Measurements from ENCODE around the gene IL11RA.

IL11RA gene

GRCh38 chr9:34656992-34657391 is 5.0 kb downstream of the IL11RA start:
- no peak for TF ChIP-seq CTCF (IDR thresholded peaks at IDR 0.05; ENCODE audit: low read depth, low read length, poor library complexity, severe bottlenecking)
- no peak for TF ChIP-seq EZH2phosphoT487 (IDR thresholded peaks at IDR 0.05; ENCODE audit: borderline replicate concordance, low read length)
- Histone ChIP-seq H3K79me2 (ENCODE audit: control insufficient read depth, low read length) (no peaks in the 10 kb centered on the region), H3K9me2 (replicated peaks; ENCODE audit: control insufficient read depth, low read length) (no peaks in the 10 kb centered on the region)

GRCh38 chr9:34658461-34658860 is 6.5 kb downstream of the IL11RA start:
- H3K4me2 ChIP-seq (ENCODE audit: low read length), result no peak overlapping the region
- no peak for TF ChIP-seq CTCF (IDR thresholded peaks at IDR 0.05; ENCODE audit: low read depth, low read length, poor library complexity, severe bottlenecking)
- TF ChIP-seq EZH2phosphoT487 (IDR thresholded peaks at IDR 0.05; ENCODE audit: borderline replicate concordance, low read length), result no peak
- H3F3A ChIP-seq (ENCODE audit: control insufficient read depth, insufficient read depth), result no peaks in the 10 kb centered on the region

More at GRCh38 chr9:34656992-34657391, 5.0 kb downstream of the IL11RA start:
- Histone ChIP-seq H3K4me2 (ENCODE audit: low read length) (no peak overlapping the region), H3K9me3 (ENCODE audit: control insufficient read depth, insufficient read depth, low read length) (no peaks in the 10 kb centered on the region), H3K36me3 (ENCODE audit: control insufficient read depth, low read length) (no peaks in the 10 kb centered on the region), H4K20me1 (ENCODE audit: control insufficient read depth, insufficient read depth, low read depth, low read length) (no peaks in the 10 kb centered on the region), H3K4me3 (ENCODE audit: low read length) (no peak overlapping the region), H3F3A (ENCODE audit: control insufficient read depth, insufficient read depth) (no peaks in the 10 kb centered on the region), H3K27me3 (ENCODE audit: control insufficient read depth, low read length) (peaks cover 15% of the 10 kb centered on the region), H3K27ac (ENCODE audit: low read depth, low read length) (no peak overlapping the region), H3K4me1 (ENCODE audit: control insufficient read depth, low read length) (no peaks in the 10 kb centered on the region)

GRCh38 chr9:34659592-34660253 is 7.7 kb downstream of the IL11RA start:
- Histone ChIP-seq H3K79me2 (ENCODE audit: control insufficient read depth, low read length) (no peaks in the 10 kb centered on the region), H3K4me2 (ENCODE audit: low read length) (no peak overlapping the region), H3K27ac (ENCODE audit: low read depth, low read length) (no peak overlapping the region), H3K27me3 (ENCODE audit: control insufficient read depth, low read length) (peaks cover 17% of the 10 kb centered on the region), H4K20me1 (ENCODE audit: control insufficient read depth, insufficient read depth, low read depth, low read length) (no peaks in the 10 kb centered on the region), H3F3A (ENCODE audit: control insufficient read depth, insufficient read depth) (no peaks in the 10 kb centered on the region), H3K36me3 (ENCODE audit: control insufficient read depth, low read length) (no peaks in the 10 kb centered on the region), H3K9me3 (ENCODE audit: control insufficient read depth, insufficient read depth, low read length) (no peaks in the 10 kb centered on the region), H3K4me3 (ENCODE audit: low read length) (no peak overlapping the region), H3K9me2 (replicated peaks; ENCODE audit: control insufficient read depth, low read length) (no peaks in the 10 kb centered on the region), H3K4me1 (ENCODE audit: control insufficient read depth, low read length) (peaks cover 3% of the 10 kb centered on the region)
- TF ChIP-seq CTCF (IDR thresholded peaks at IDR 0.05; ENCODE audit: low read depth, low read length, poor library complexity, severe bottlenecking) (no peak), EZH2phosphoT487 (IDR thresholded peaks at IDR 0.05; ENCODE audit: borderline replicate concordance, low read length) (no peak)

More at GRCh38 chr9:34658461-34658860, 6.5 kb downstream of the IL11RA start:
- Histone ChIP-seq H3K27ac (ENCODE audit: low read depth, low read length) (no peak overlapping the region), H3K4me3 (ENCODE audit: low read length) (no peak overlapping the region), H3K27me3 (ENCODE audit: control insufficient read depth, low read length) (peaks cover 15% of the 10 kb centered on the region), H3K4me1 (ENCODE audit: control insufficient read depth, low read length) (no peaks in the 10 kb centered on the region), H3K36me3 (ENCODE audit: control insufficient read depth, low read length) (no peaks in the 10 kb centered on the region), H3K9me3 (ENCODE audit: control insufficient read depth, insufficient read depth, low read length) (no peaks in the 10 kb centered on the region), H3K9me2 (replicated peaks; ENCODE audit: control insufficient read depth, low read length) (no peaks in the 10 kb centered on the region), H4K20me1 (ENCODE audit: control insufficient read depth, insufficient read depth, low read depth, low read length) (no peaks in the 10 kb centered on the region), H3K79me2 (ENCODE audit: control insufficient read depth, low read length) (no peaks in the 10 kb centered on the region)

Data from DOHH2 (cell line).